GM23338 (cell line): ENCODE results near the gene ZNF524. TPM values are rescaled to one million over a fixed set of nuclear protein-coding genes. Genes with fewer than 3 reads are reported as not detected.

Experiments used
- ATAC-seq: fragments of 200-7000 bp; cut with Tn5 transposase; 3 replicates; pipeline ENCODE4 v1.9.1; 2020
- DNase-seq: peaks from one replicate; pipeline ENCODE4 v3.0.0-alpha.2; 2015; ENCODE audit warnings: low spot score
- H2AFZ ChIP-seq: fragments of 200-600 bp; sonication (generic); 2 replicates; pipeline ENCODE4 v1.8.0; 2016; ENCODE audit warnings: antibody characterized with exemption, mild to moderate bottlenecking, moderate library complexity
- H3F3A ChIP-seq: fragments of 200-600 bp; sonication (generic); replicated peaks from 2 replicates; pipeline ENCODE4 v1.8.0; 2017; ENCODE audit warnings: antibody characterized with exemption, mixed run types, low read depth
- H3K27ac ChIP-seq: fragments of 200-600 bp; sonication (generic); 2 replicates; pipeline ENCODE4 v1.6.1; 2016; ENCODE audit warnings: low read depth
- H3K27me3 ChIP-seq: fragments of 200-600 bp; sonication (generic); 2 replicates; pipeline ENCODE4 v1.8.0; 2016; ENCODE audit warnings: mild to moderate bottlenecking, mixed run types, moderate library complexity; ENCODE audit not compliant: insufficient read depth
- H3K36me3 ChIP-seq: fragments of 200-600 bp; sonication (generic); 2 replicates; pipeline ENCODE4 v1.8.0; 2016; ENCODE audit warnings: mild to moderate bottlenecking; ENCODE audit not compliant: insufficient read depth
- H3K4me1 ChIP-seq: fragments of 200-600 bp; sonication (generic); 2 replicates; pipeline ENCODE4 v1.8.0; 2016; ENCODE audit warnings: mild to moderate bottlenecking, moderate library complexity; ENCODE audit not compliant: insufficient read depth
- H3K4me2 ChIP-seq: fragments of 200-600 bp; sonication (generic); 2 replicates; pipeline ENCODE4 v1.7.1; 2017; ENCODE audit warnings: mixed run types
- H3K4me3 ChIP-seq: fragments of 200-600 bp; sonication (generic); 2 replicates; pipeline ENCODE4 v1.6.1; 2016; ENCODE audit warnings: mixed run types
- H3K79me2 ChIP-seq: fragments of 200-600 bp; sonication (generic); replicated peaks from 2 replicates; pipeline ENCODE4 v1.8.0; 2017; ENCODE audit warnings: mild to moderate bottlenecking; ENCODE audit not compliant: insufficient read depth
- H3K9me2 ChIP-seq: fragments of 200-600 bp; sonication (generic); 2 replicates; pipeline ENCODE4 v1.8.0; 2017; ENCODE audit not compliant: insufficient read depth
- H4K20me1 ChIP-seq: fragments of 200-600 bp; sonication (generic); replicated peaks from 2 replicates; pipeline ENCODE4 v1.8.0; 2017; ENCODE audit warnings: mild to moderate bottlenecking; ENCODE audit not compliant: insufficient read depth
- H3K27ac Mint-ChIP-seq: 2 replicates; pipeline ENCODE4 v1.8.0; 2020; ENCODE audit warnings: inconsistent platforms, mild to moderate bottlenecking, moderate library complexity, mixed read lengths
- H3K27me3 Mint-ChIP-seq: 3 replicates; pipeline ENCODE4 v1.8.0; 2022; ENCODE audit warnings: low read depth, mild to moderate bottlenecking, moderate library complexity, mixed read lengths, inconsistent platforms; ENCODE audit not compliant: insufficient read depth, poor library complexity
- H3K36me3 Mint-ChIP-seq: 3 replicates; pipeline ENCODE4 v1.8.0; 2021; ENCODE audit warnings: low read depth, mild to moderate bottlenecking, inconsistent platforms, moderate library complexity, mixed read lengths
- H3K4me1 Mint-ChIP-seq: 3 replicates; pipeline ENCODE4 v1.8.0; 2020; ENCODE audit warnings: mild to moderate bottlenecking, inconsistent platforms, mixed read lengths
- H3K4me3 Mint-ChIP-seq: 3 replicates; pipeline ENCODE4 v1.8.0; 2021; ENCODE audit warnings: moderate library complexity, mild to moderate bottlenecking, inconsistent platforms, mixed read lengths
- H3K9me3 Mint-ChIP-seq: 3 replicates; pipeline ENCODE4 v1.8.0; 2020; ENCODE audit warnings: moderate library complexity, mild to moderate bottlenecking, inconsistent platforms, mixed read lengths
- NANOG ChIP-seq: IDR thresholded peaks from 2 replicates; pipeline ENCODE4 v1.6.1; 2016; ENCODE audit warnings: antibody characterized with exemption, borderline replicate concordance
- ZNF114 ChIP-seq: fragments of 250-450 bp; sonication (Bioruptor Pico); IDR thresholded peaks from 2 replicates; pipeline ENCODE4 v1.5.0; 2020; ENCODE audit warnings: mild to moderate bottlenecking, moderate library complexity
- polyA plus RNA-seq: library from polyadenylated mRNA; unstranded; fragments of >200 nt; fragmentation: Nextera tagmentation; extraction: Ambion mirVana; gene quantifications from 2 replicates; pipeline ENCODE4 v1.2.1, GENCODE V29; 2016
- total RNA-seq: library from RNA; depleted of rRNA; stranded (reverse); fragments of >200 nt; shearing (Covaris generic); gene quantifications from 2 replicates; pipeline ENCODE4 v1.2.3, GENCODE V29; 2014
- TF ChIP-seq, protein P1 (sequence below): fragments of 250-450 bp; sonication (Bioruptor Pico); IDR thresholded peaks from 2 replicates; pipeline ENCODE4 v1.5.0; 2020; ENCODE audit warnings: mild to moderate bottlenecking, moderate library complexity
- TF ChIP-seq, protein P2 (sequence below), 2 experiments: fragments of 200-600 bp in 1 of 2; sonication (generic) in 1 of 2; conservative IDR thresholded peaks; 2 replicates each; pipeline versions ENCODE4 v1.5.1 to v1.6.1; 2016 to 2017; ENCODE audit warnings: antibody characterized with exemption in 2 of 2, low read depth in 2 of 2, mild to moderate bottlenecking in 2 of 2, moderate library complexity in 1 of 2
- TF ChIP-seq, protein P3 (sequence below): IDR thresholded peaks from 2 replicates; pipeline ENCODE4 v1.6.1; 2016; ENCODE audit warnings: antibody characterized with exemption

Gene ZNF524
- total and polyA plus RNA-seq, 2 experiments from 2014 or later, result 6.0 to 8.3 TPM

DNA sequence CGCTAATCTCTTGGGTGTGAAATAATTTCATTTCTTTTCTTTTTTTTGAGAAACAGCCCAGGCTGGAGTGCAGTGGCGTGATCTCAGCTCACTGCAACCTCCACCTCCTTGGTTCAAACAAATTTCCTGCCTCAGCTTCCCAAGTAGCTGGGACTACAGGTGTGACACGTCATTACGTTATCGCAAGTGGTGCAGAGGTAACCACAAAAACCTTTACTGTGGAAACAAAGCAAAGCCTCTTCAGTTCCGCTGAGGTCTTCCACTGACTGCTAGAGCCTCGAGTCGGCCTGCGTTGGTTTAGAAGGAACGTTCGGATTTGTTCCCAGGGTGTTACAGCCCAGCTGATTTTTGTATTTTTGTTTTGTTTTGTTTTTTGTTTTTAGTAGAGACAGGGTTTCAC, 26.3 kb downstream of the ZNF524 start (continued):
- TF ChIP-seq, protein P1, sequence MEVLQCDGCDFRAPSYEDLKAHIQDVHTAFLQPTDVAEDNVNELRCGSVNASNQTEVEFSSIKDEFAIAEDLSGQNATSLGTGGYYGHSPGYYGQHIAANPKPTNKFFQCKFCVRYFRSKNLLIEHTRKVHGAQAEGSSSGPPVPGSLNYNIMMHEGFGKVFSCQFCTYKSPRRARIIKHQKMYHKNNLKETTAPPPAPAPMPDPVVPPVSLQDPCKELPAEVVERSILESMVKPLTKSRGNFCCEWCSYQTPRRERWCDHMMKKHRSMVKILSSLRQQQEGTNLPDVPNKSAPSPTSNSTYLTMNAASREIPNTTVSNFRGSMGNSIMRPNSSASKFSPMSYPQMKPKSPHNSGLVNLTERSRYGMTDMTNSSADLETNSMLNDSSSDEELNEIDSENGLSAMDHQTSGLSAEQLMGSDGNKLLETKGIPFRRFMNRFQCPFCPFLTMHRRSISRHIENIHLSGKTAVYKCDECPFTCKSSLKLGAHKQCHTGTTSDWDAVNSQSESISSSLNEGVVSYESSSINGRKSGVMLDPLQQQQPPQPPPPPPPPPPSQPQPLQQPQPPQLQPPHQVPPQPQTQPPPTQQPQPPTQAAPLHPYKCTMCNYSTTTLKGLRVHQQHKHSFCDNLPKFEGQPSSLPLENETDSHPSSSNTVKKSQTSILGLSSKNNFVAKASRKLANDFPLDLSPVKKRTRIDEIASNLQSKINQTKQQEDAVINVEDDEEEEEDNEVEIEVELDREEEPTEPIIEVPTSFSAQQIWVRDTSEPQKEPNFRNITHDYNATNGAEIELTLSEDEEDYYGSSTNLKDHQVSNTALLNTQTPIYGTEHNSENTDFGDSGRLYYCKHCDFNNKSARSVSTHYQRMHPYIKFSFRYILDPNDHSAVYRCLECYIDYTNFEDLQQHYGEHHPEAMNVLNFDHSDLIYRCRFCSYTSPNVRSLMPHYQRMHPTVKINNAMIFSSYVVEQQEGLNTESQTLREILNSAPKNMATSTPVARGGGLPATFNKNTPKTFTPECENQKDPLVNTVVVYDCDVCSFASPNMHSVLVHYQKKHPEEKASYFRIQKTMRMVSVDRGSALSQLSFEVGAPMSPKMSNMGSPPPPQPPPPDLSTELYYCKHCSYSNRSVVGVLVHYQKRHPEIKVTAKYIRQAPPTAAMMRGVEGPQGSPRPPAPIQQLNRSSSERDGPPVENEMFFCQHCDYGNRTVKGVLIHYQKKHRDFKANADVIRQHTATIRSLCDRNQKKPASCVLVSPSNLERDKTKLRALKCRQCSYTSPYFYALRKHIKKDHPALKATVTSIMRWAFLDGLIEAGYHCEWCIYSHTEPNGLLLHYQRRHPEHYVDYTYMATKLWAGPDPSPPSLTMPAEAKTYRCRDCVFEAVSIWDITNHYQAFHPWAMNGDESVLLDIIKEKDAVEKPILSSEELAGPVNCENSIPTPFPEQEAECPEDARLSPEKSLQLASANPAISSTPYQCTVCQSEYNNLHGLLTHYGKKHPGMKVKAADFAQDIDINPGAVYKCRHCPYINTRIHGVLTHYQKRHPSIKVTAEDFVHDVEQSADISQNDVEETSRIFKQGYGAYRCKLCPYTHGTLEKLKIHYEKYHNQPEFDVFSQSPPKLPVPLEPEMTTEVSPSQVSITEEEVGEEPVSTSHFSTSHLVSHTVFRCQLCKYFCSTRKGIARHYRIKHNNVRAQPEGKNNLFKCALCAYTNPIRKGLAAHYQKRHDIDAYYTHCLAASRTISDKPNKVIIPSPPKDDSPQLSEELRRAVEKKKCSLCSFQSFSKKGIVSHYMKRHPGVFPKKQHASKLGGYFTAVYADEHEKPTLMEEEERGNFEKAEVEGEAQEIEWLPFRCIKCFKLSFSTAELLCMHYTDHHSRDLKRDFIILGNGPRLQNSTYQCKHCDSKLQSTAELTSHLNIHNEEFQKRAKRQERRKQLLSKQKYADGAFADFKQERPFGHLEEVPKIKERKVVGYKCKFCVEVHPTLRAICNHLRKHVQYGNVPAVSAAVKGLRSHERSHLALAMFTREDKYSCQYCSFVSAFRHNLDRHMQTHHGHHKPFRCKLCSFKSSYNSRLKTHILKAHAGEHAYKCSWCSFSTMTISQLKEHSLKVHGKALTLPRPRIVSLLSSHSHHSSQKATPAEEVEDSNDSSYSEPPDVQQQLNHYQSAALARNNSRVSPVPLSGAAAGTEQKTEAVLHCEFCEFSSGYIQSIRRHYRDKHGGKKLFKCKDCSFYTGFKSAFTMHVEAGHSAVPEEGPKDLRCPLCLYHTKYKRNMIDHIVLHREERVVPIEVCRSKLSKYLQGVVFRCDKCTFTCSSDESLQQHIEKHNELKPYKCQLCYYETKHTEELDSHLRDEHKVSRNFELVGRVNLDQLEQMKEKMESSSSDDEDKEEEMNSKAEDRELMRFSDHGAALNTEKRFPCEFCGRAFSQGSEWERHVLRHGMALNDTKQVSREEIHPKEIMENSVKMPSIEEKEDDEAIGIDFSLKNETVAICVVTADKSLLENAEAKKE (CRISPR knock-in tag), result no peak
- TF ChIP-seq, protein P2, sequence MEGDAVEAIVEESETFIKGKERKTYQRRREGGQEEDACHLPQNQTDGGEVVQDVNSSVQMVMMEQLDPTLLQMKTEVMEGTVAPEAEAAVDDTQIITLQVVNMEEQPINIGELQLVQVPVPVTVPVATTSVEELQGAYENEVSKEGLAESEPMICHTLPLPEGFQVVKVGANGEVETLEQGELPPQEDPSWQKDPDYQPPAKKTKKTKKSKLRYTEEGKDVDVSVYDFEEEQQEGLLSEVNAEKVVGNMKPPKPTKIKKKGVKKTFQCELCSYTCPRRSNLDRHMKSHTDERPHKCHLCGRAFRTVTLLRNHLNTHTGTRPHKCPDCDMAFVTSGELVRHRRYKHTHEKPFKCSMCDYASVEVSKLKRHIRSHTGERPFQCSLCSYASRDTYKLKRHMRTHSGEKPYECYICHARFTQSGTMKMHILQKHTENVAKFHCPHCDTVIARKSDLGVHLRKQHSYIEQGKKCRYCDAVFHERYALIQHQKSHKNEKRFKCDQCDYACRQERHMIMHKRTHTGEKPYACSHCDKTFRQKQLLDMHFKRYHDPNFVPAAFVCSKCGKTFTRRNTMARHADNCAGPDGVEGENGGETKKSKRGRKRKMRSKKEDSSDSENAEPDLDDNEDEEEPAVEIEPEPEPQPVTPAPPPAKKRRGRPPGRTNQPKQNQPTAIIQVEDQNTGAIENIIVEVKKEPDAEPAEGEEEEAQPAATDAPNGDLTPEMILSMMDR (conservative IDR thresholded peaks at IDR 0.05; ENCODE audit: low read depth in 2 of 2), result no peak
- TF ChIP-seq, protein P3, sequence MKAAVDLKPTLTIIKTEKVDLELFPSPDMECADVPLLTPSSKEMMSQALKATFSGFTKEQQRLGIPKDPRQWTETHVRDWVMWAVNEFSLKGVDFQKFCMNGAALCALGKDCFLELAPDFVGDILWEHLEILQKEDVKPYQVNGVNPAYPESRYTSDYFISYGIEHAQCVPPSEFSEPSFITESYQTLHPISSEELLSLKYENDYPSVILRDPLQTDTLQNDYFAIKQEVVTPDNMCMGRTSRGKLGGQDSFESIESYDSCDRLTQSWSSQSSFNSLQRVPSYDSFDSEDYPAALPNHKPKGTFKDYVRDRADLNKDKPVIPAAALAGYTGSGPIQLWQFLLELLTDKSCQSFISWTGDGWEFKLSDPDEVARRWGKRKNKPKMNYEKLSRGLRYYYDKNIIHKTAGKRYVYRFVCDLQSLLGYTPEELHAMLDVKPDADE, result no peak

DNA sequence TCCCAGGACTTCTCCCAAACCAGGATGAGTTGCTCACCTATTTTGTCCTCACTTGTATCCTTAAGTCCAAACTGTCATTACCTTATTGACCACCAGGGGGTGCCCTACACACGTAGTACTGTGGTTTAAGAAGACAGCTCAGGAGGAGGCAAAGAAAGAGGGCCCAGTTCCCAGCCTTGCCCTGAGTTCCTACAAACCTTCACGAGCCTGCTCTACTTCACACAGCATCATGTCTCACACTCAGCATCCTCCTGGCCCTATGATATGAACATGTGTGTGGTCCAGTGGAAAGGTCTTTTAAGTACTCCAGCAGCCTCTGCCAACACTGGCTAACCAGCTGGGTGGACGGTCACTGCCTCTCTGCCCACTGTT, 32.4 kb downstream of the ZNF524 start:
- Histone ChIP-seq H4K20me1 (peaks cover 5% of the 10 kb centered on the region; the same call in 1 of the 2 replicates), H3F3A (0 out of 2 replicates have a peak, but pooled peaks cover 10% of the 10 kb centered on the region), H3K4me1 (peaks cover 9% of the 10 kb centered on the region), H3K79me2 (peaks cover 17% of the 10 kb centered on the region), H3K4me2 (no peak overlapping the region), H3K27ac (no peak overlapping the region), H3K9me2 (no peaks in the 10 kb centered on the region; the same call in 1 of the 2 replicates), H3K36me3 (no peaks in the 10 kb centered on the region), H2AFZ (peak overlapping the region; percentile 40; the same call in 1 of the 2 replicates), H3K27me3 (no peaks in the 10 kb centered on the region), H3K4me3 (no peak overlapping the region)
- Mint-ChIP-seq H3K4me3 (no peak overlapping the region), H3K27ac (peak overlapping the region; percentile 29; the same call in 1 of the 2 replicates), H3K27me3 (peaks cover 15% of the 10 kb centered on the region), H3K9me3 (peaks cover 3% of the 10 kb centered on the region; the same call in 1 of the 3 replicates), H3K36me3 (peaks cover 3% of the 10 kb centered on the region; the same call in 2 of the 3 replicates), H3K4me1 (peaks cover 26% of the 10 kb centered on the region)
- peak; percentile 99 for DNase-seq
- ATAC-seq, result peak; percentile 74
- TF ChIP-seq, protein P1 (CRISPR knock-in tag), result no peak
- TF ChIP-seq ZNF114 (CRISPR knock-in tag) (no peak), NANOG (no peak)
